GM20000 (cell line): ENCODE data around the gene VAV3.

Source experiments
- DNase-seq: peaks from one replicate; pipeline ENCODE4 v3.0.0; 2012; ENCODE audit warnings: low spot score
- TF ChIP-seq, protein P1 (sequence below): IDR thresholded peaks from 2 replicates; pipeline ENCODE4 v1.5.1; 2012; ENCODE audit warnings: mild to moderate bottlenecking, control low read depth; ENCODE audit errors: extremely low read depth, missing control alignments

Gene VAV3

DNA sequence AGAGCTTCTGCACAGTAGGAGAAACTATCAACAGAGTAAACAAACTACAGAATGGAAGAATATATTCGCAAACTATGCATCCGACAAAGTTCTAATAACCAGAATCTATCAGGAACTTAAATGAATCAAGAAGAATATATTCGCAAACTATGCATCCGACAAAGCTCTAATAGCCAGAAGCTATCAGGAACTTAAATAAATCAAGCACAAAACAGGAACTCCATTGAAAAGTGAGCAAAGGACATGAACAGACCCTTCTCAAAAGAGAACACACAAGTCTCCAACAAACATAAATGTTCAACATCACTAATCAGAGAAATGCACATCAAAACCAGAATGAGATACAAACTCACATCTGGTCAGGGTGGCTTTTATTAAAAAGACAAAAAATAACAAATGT is 126.9 kb downstream of the VAV3 start:
- DNase-seq, result no peak
- TF ChIP-seq, protein P1, sequence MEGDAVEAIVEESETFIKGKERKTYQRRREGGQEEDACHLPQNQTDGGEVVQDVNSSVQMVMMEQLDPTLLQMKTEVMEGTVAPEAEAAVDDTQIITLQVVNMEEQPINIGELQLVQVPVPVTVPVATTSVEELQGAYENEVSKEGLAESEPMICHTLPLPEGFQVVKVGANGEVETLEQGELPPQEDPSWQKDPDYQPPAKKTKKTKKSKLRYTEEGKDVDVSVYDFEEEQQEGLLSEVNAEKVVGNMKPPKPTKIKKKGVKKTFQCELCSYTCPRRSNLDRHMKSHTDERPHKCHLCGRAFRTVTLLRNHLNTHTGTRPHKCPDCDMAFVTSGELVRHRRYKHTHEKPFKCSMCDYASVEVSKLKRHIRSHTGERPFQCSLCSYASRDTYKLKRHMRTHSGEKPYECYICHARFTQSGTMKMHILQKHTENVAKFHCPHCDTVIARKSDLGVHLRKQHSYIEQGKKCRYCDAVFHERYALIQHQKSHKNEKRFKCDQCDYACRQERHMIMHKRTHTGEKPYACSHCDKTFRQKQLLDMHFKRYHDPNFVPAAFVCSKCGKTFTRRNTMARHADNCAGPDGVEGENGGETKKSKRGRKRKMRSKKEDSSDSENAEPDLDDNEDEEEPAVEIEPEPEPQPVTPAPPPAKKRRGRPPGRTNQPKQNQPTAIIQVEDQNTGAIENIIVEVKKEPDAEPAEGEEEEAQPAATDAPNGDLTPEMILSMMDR, result no peak

DNA sequence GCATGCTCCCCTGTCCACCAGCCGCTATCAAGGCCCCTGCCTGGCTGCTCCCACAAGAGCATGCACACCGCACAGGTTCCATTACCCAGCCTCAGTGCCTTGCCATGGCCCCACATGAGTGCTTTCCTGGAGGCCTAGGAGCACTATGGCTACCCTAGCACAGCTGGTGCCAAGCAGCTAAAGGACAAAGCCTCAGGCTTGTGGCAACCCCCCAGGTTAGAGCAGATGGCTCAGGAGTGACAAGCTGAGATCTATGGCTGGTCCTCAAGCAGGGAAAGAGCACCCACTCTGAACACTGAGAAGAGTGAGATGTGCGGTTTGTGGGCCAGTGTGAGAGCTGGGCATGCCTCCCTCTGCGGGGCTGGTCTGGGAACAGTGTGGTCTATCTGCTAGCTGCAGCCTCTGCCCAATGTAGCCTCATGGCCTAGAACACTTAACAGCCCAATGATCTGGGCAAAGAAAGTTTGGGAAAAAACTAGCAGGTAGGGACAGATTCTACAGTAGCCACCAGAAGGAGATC is 129.8 kb downstream of the VAV3 start:
- TF ChIP-seq, protein P1, result no peak
- no peak for DNase-seq

DNA sequence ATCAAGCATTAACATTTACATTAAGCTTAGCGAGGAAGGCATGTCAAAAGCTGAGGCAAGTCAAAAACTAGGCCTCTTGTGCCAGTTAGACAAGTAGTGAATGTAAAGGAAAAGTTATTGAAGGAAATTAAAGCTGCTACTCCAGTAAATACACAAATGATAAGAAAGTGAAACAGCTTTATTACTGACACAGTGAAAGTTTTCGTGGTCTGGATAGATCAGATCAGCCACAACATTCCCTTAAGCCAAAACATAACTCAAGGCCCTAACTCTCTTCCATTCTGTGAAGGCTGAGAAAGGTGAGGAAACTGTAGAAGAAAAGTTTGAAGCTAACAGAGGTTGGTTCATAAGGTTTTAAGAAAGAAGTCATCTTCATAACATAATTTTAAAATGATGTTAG is 131.9 kb downstream of the VAV3 start:
- TF ChIP-seq, protein P1, result no peak
- no peak for DNase-seq

DNA sequence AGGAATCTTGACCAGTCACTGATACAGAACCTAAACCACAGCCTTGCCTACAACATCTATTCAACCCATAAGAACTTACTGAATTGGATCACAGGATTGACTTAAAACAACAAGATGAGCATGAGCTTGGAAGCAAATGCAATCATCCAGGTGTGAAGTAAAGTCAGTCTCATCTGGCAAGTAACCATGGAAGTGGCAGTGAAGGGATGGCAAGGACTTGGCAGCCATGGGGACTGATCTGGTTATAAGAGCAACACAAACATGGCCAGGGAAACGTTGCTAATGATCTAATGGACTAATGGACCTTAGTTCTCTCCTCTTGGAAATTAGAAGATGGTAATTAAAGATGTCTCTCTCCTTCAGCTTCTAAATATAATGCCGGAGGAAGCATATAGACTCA is 133.1 kb downstream of the VAV3 start:
- TF ChIP-seq, protein P1, result no peak
- DNase-seq, result no peak

DNA sequence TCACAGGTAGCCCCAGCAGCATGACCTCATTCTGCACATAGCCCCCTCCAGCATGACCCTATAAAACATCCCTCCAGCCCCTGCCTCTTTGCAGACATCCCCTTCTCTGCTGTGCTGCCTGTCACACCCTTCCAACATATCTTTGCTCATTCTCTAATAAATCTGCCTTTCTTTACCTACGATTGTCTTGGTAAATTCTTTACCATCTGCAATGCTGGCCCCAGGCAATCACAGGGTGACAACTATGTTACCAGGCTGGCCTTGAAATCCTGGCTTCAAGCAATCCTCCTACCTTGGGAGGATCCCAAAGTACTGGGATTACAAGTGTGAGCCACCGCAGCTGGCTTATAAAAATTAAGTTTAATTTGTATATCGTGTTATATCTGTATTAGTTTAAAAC is 134.5 kb downstream of the VAV3 start:
- TF ChIP-seq, protein P1, result no peak
- DNase-seq, result no peak

DNA sequence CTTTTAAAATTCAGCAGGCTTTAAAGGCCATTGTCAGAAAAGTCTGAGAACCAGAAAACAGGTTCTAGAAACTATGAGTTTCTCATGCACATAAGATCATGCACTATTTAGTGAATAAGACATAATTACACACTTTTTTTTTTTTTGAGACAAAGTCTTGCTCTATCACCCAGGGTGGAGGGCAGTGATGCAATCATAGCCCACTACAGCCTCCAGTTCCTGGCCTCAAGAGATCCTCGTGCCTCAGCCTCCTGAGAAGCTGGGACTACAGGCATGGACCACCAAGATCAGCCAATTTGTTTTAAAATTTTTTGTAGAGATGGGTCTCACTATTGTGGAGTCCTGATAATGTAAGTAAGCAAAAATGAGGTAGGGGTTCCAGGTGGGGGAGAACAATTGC is 134.9 kb downstream of the VAV3 start:
- DNase-seq, result no peak
- TF ChIP-seq, protein P1, result no peak

DNA sequence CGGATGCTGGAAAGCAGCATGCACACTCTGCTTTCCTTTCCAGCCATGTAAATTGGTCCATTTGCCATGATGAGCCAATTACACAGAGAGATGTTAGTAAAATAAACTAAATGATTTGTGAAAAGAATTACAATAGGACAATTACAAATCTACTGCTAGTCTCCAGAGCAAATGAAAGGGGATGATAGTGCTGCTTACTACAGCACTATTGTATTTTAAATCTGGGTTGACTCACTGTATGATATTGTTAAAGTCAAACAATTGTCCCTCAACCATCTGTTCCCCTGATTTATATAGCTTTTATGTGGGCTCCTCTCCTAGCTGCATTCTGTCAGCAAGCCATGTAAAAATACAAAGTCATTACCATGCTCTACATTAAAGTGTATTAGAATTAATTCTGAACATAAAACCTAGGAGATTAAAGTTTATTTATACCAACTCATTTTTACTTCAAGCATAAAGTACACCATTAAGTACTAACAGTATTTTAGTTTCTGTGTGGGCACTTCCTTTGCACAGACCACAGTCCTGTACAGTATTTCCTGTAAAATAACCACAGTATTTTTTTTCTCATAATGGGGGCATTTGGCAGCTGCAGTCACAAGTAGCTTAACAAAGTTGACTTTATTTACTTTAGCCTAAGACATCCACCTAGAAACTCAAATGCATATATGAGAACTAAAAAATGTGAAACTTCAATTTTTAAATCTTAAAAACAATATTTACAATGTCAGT is 135.8 kb downstream of the VAV3 start:
- TF ChIP-seq, protein P1, result no peak
- DNase-seq, result no peak
